Measurements from ENCODE around the gene KIF20B. TPM values are rescaled to one million over a fixed set of nuclear protein-coding genes. Genes with fewer than 3 reads are reported as not detected.

The KIF20B gene
- total RNA-seq, 2 experiments from 2014 or later = 25.0 to 87.0 TPM

DNA sequence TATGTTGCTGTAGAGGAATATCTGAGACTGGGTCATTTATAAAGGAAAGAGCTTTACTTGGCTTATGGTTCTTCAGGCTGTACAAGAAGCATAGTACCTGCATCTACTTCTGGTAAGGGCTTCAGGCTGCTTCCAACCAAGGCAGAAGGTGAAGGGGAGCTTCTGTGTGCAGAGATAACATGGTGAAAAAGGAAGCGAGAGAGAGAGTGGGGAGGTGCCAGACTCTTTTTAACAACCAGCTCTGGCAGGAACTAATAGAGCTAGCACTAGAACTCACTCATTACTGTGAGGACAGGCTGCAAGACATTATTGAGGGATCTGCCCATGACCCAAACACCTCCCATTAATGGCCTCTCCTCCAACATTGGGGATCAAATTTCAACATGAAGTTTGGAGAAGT, 94.5 kb downstream of the KIF20B start:
- Histone ChIP-seq H4K20me1 (ENCODE audit: insufficient read depth, low read length) (no peaks in the 10 kb centered on the region), H3K79me2 (ENCODE audit: insufficient read depth, low read depth, low read length) (no peaks in the 10 kb centered on the region), H3K36me3 (ENCODE audit: insufficient read depth, low read length) (no peaks in the 10 kb centered on the region), H3K9me2 (ENCODE audit: insufficient read depth, low read length) (no peaks in the 10 kb centered on the region), H3K4me2 (ENCODE audit: low read length) (no peak overlapping the region), H3K27ac (ENCODE audit: low read depth, low read length, poor library complexity, severe bottlenecking) (no peak overlapping the region), H3K9me3 (ENCODE audit: low read length) (no peaks in the 10 kb centered on the region), H3K4me1 (ENCODE audit: insufficient read depth, low read length, poor library complexity, severe bottlenecking) (no peaks in the 10 kb centered on the region), H2AFZ (ENCODE audit: low read length) (no peak overlapping the region), H3K4me3 (ENCODE audit: low read depth, low read length, poor library complexity, severe bottlenecking) (no peak overlapping the region)
- BruUV-seq (replicated peaks) = no TSS peak
- DNase-seq (ENCODE audit: low spot score) = no peak
- intact Hi-C loops (cut with micrococcal nuclease; ENCODE audit: unreplicated experiment) = loop anchor here (10.0 kb wide), 1 partner anchor 799 kb away; no protein-coding TSS in a partner anchor
- ChIA-PET CTCF (ENCODE audit: unreplicated experiment) (no interaction called here), POLR2A (interaction anchor here (0.6 kb wide), 1 partner anchor 1484 kb away, joined by 3 read pairs; no protein-coding TSS in a partner anchor)
- no peak for TF ChIP-seq EZH2phosphoT487 (IDR thresholded peaks at IDR 0.05; ENCODE audit: borderline replicate concordance, low read depth, low read length)
- TF ChIP-seq, protein P1, sequence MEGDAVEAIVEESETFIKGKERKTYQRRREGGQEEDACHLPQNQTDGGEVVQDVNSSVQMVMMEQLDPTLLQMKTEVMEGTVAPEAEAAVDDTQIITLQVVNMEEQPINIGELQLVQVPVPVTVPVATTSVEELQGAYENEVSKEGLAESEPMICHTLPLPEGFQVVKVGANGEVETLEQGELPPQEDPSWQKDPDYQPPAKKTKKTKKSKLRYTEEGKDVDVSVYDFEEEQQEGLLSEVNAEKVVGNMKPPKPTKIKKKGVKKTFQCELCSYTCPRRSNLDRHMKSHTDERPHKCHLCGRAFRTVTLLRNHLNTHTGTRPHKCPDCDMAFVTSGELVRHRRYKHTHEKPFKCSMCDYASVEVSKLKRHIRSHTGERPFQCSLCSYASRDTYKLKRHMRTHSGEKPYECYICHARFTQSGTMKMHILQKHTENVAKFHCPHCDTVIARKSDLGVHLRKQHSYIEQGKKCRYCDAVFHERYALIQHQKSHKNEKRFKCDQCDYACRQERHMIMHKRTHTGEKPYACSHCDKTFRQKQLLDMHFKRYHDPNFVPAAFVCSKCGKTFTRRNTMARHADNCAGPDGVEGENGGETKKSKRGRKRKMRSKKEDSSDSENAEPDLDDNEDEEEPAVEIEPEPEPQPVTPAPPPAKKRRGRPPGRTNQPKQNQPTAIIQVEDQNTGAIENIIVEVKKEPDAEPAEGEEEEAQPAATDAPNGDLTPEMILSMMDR (conservative IDR thresholded peaks at IDR 0.05; ENCODE audit: low read length) = no peak

GRCh38 chr10:89798092-89798491, 96.7 kb downstream of the KIF20B start:
- no peak for TF ChIP-seq EZH2phosphoT487 (IDR thresholded peaks at IDR 0.05; ENCODE audit: borderline replicate concordance, low read depth, low read length)
- TF ChIP-seq, protein P1 (conservative IDR thresholded peaks at IDR 0.05; ENCODE audit: low read length) = no peak
- Histone ChIP-seq H3K4me1 (ENCODE audit: insufficient read depth, low read length, poor library complexity, severe bottlenecking) (no peaks in the 10 kb centered on the region), H3K9me3 (ENCODE audit: low read length) (no peaks in the 10 kb centered on the region), H4K20me1 (ENCODE audit: insufficient read depth, low read length) (no peaks in the 10 kb centered on the region), H3K9me2 (ENCODE audit: insufficient read depth, low read length) (no peaks in the 10 kb centered on the region), H2AFZ (ENCODE audit: low read length) (no peak overlapping the region), H3K4me3 (ENCODE audit: low read depth, low read length, poor library complexity, severe bottlenecking) (no peak overlapping the region), H3K27ac (ENCODE audit: low read depth, low read length, poor library complexity, severe bottlenecking) (no peak overlapping the region), H3K79me2 (ENCODE audit: insufficient read depth, low read depth, low read length) (no peaks in the 10 kb centered on the region), H3K36me3 (ENCODE audit: insufficient read depth, low read length) (no peaks in the 10 kb centered on the region), H3K4me2 (ENCODE audit: low read length) (no peak overlapping the region)
- POLR2A ChIA-PET = no interaction called here
- intact Hi-C loops (cut with micrococcal nuclease; ENCODE audit: unreplicated experiment) = loop anchor here (10.0 kb wide), 1 partner anchor 797 kb away; no protein-coding TSS in a partner anchor
- no TSS peak for BruUV-seq (replicated peaks)
- no peak for DNase-seq (ENCODE audit: low spot score)
- CTCF ChIA-PET (ENCODE audit: unreplicated experiment) = no interaction called here

DNA sequence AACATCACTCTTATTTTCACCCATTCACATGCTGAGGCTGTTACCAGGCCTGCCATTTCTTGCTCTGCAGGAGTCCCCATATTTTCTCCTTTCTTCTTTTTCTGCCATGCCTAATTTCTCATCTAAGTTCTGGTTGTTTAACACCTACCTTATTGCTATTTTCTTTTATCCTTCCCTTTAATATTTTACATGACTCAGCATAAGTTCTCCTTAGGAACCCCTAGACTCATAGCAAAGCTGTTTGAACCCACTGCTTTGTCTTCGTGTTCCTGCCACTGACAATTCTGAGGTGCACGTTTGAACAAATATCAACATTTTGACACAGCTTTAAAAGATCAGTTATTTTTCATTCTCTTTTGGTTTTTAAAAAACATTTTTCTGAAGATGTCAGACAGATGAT, 98.2 kb downstream of the KIF20B start:
- Histone ChIP-seq H3K36me3 (ENCODE audit: insufficient read depth, low read length) (no peaks in the 10 kb centered on the region), H2AFZ (ENCODE audit: low read length) (no peak overlapping the region)

More for the DNA sequence above, 98.2 kb downstream of the KIF20B start:
- H3K27ac ChIP-seq (ENCODE audit: low read depth, low read length, poor library complexity, severe bottlenecking) = no peak overlapping the region
- intact Hi-C loops (cut with micrococcal nuclease; ENCODE audit: unreplicated experiment) = loop anchor here (10.0 kb wide), 1 partner anchor 795 kb away; no protein-coding TSS in a partner anchor
- CTCF ChIA-PET (ENCODE audit: unreplicated experiment) = no interaction called here
- POLR2A ChIA-PET = interaction anchor here (0.5 kb wide), 1 partner anchor 416 kb away, joined by 3 read pairs; no protein-coding TSS in a partner anchor
- H3K9me2 ChIP-seq (ENCODE audit: insufficient read depth, low read length) = no peaks in the 10 kb centered on the region
- no peak for DNase-seq (ENCODE audit: low spot score)
- H3K9me3 ChIP-seq (ENCODE audit: low read length) = no peaks in the 10 kb centered on the region
- H3K4me2 ChIP-seq (ENCODE audit: low read length) = no peak overlapping the region
- H4K20me1 ChIP-seq (ENCODE audit: insufficient read depth, low read length) = no peaks in the 10 kb centered on the region
- TF ChIP-seq, protein P1 (conservative IDR thresholded peaks at IDR 0.05; ENCODE audit: low read length) = no peak
- no peak for TF ChIP-seq EZH2phosphoT487 (IDR thresholded peaks at IDR 0.05; ENCODE audit: borderline replicate concordance, low read depth, low read length)
- H3K4me1 ChIP-seq (ENCODE audit: insufficient read depth, low read length, poor library complexity, severe bottlenecking) = no peaks in the 10 kb centered on the region
- H3K79me2 ChIP-seq (ENCODE audit: insufficient read depth, low read depth, low read length) = no peaks in the 10 kb centered on the region
- H3K4me3 ChIP-seq (ENCODE audit: low read depth, low read length, poor library complexity, severe bottlenecking) = no peak overlapping the region
- BruUV-seq (replicated peaks) = no TSS peak

Measured in OCI-LY7 (cell line).